Panc1 (cell line): ENCODE results near the gene DHX36.

Experiments used
- POLR2AphosphoS5 ChIP-seq: IDR thresholded peaks from 2 replicates; pipeline ENCODE4 v1.6.1; 2012; ENCODE audit warnings: mild to moderate bottlenecking, low read depth, low read length, moderate library complexity
- TCF7L2 ChIP-seq: IDR thresholded peaks from 2 replicates; pipeline ENCODE4 v1.6.1; 2011; ENCODE audit warnings: mild to moderate bottlenecking, low read depth, low read length, inconsistent platforms
- TF ChIP-seq, protein P1 (sequence below): fragments of 450-650 bp; IDR thresholded peaks from 2 replicates; pipeline ENCODE4 v1.5.1; 2017; ENCODE audit warnings: mild to moderate bottlenecking
- TF ChIP-seq, protein P2 (sequence below), 2 experiments: IDR thresholded peaks; 2 replicates each; pipeline ENCODE4 v1.6.1; 2011 to 2012; ENCODE audit warnings: low read depth in 2 of 2, control low read depth in 1 of 2, low read length in 1 of 2, mild to moderate bottlenecking in 1 of 2, moderate library complexity in 1 of 2; ENCODE audit not compliant: insufficient read depth in 1 of 2

GRCh38 chr3:154227531-154227930 lies 96.8 kb downstream of the DHX36 start:
- TF ChIP-seq, protein P1, sequence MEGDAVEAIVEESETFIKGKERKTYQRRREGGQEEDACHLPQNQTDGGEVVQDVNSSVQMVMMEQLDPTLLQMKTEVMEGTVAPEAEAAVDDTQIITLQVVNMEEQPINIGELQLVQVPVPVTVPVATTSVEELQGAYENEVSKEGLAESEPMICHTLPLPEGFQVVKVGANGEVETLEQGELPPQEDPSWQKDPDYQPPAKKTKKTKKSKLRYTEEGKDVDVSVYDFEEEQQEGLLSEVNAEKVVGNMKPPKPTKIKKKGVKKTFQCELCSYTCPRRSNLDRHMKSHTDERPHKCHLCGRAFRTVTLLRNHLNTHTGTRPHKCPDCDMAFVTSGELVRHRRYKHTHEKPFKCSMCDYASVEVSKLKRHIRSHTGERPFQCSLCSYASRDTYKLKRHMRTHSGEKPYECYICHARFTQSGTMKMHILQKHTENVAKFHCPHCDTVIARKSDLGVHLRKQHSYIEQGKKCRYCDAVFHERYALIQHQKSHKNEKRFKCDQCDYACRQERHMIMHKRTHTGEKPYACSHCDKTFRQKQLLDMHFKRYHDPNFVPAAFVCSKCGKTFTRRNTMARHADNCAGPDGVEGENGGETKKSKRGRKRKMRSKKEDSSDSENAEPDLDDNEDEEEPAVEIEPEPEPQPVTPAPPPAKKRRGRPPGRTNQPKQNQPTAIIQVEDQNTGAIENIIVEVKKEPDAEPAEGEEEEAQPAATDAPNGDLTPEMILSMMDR, result no peak
- TF ChIP-seq POLR2AphosphoS5 (no peak), TCF7L2 (no peak)
- TF ChIP-seq, protein P2, sequence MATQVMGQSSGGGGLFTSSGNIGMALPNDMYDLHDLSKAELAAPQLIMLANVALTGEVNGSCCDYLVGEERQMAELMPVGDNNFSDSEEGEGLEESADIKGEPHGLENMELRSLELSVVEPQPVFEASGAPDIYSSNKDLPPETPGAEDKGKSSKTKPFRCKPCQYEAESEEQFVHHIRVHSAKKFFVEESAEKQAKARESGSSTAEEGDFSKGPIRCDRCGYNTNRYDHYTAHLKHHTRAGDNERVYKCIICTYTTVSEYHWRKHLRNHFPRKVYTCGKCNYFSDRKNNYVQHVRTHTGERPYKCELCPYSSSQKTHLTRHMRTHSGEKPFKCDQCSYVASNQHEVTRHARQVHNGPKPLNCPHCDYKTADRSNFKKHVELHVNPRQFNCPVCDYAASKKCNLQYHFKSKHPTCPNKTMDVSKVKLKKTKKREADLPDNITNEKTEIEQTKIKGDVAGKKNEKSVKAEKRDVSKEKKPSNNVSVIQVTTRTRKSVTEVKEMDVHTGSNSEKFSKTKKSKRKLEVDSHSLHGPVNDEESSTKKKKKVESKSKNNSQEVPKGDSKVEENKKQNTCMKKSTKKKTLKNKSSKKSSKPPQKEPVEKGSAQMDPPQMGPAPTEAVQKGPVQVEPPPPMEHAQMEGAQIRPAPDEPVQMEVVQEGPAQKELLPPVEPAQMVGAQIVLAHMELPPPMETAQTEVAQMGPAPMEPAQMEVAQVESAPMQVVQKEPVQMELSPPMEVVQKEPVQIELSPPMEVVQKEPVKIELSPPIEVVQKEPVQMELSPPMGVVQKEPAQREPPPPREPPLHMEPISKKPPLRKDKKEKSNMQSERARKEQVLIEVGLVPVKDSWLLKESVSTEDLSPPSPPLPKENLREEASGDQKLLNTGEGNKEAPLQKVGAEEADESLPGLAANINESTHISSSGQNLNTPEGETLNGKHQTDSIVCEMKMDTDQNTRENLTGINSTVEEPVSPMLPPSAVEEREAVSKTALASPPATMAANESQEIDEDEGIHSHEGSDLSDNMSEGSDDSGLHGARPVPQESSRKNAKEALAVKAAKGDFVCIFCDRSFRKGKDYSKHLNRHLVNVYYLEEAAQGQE (IDR thresholded peaks at IDR 0.05; ENCODE audit: insufficient read depth in 1 of 2, low read depth in 2 of 2, low read length in 1 of 2), result no peak
